Activated T-helper 1 cell treated with Interleukin-2 at 50 U/mL for 16 hours (primary cell): Measurements from ENCODE around the gene RASGEF1C.
"Not testable (repeated sequence)": the region's sequence is repeated elsewhere in the genome, so short reads cannot be mapped to it uniquely, and the experiment has no call there.

Experiments used
- DNase-seq: peaks from one replicate; pipeline ENCODE4 v3.0.0-alpha.2; 2020; ENCODE audit warnings: low read depth

The RASGEF1C gene

DNA sequence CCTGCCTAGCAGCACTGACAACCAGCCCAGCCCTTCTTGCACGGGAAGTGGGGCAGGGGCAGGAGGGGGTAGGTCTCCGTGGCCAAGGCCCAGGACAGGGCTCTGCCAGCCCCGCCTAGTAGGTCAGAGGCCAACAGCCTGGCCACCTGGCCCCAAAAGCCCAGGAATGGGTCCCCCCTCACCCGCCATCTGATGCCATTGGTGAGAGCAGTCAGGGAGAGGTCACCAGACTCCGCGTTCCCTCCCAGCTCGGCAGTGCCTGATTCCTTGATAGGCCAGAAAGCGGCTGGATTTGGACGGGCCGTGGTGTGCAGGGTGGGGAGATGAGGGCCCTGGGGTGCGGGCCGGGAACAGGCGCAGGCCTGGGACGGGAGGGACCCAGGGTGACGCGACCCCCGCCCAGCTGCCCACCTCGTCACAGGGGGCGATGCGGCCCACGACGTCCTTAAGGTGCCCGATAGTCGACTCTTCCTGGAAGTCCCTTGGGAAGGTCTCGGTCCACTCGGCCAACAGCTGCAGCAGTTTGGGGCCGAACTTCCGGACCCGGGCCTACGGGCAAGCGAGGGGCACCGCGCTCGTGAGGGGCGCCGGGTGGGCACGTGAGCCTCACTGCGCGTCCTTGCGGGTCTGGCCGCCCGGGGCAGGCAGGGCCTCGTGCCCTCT is 72.9 kb downstream of the RASGEF1C start:
- DNase-seq, result no peak

DNA sequence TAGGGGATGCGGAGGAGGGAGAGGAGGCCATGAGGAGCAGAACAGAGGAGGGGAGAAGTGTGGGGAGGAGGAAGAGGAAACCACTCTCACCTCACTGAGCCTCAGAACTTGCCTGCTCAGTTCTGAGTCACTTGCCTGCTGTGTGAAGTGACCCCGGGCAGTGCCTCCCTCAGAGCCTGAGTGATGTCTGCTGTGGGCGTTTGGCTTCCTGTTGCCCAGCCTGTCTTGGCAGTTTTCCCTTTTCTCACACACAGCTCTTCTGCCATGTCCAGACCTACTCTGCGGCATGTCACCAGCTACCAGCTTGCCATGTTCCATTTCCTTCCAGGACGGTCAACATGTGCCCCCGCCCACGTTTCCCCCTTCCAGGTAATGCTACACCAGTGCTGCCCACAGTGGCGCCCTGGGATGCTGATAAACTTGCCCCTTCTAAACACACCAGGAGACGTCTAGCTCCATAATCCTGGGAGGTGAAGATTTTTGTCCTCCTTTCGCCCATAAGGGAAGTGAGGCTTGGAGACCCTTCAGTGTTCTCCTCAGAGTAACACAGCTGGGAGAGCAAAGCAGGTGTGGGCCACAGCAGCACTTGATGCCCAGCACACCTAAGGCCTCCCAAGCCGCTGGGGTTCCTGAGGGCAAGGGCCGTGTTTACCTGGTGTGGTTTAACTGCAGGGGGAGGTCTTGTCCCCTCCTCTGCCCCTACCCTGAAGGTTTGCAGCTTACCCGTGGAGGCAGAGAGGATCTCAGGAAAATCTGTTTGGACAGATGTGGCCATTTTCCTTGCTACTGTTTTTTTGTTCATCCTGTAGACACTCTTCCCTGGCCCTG is 73.7 kb downstream of the RASGEF1C start:
- DNase-seq, result no peak

DNA sequence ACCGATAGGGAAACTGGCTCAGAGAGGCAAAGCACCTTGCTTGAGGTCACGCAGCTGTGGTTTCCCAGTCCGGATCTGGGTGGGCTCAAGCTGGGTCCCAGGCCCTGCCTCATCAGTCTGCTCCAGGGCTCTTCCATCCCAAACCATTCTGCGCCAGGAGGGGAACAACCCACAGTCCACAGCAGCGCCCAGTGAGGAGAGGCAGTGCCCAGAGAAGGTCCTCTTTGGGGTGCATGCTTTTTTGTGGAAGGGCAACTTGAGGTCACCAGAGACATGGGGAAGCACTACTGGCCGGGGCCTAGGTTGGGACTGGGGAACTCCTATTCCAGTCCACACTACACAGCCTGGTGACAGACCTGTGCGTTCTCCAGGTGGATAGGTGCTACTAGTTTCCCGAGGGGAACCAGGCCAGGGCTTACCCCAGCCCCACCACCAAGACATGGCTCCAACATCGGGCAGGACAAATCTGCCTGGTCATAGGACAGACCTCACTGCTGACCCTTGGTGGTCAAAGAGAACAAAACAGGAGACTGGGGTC is 75.0 kb downstream of the RASGEF1C start:
- DNase-seq, result no peak

DNA sequence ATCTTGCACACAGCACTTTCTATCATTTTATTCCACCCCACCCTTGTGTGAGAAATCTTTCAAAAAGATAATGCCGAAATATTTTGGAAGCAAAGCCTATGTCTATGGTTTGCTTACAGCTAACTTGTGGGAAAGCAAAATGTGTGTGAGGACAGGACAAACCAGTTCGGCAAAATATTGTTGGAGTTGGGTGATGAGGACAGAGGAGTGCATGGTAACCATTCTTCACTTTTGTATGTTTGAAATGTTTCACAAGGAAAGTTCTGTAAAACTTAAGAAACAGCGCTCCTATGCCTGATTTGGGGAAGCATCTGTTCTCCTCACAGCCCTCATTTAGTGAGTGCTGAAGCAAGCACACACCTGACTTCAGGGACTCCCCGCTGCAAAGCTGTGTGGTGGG is 75.5 kb downstream of the RASGEF1C start:
- no peak for DNase-seq

- DNase-seq, result no peak
Observed at GRCh38 chr5:180133060-180133459, 76.0 kb downstream of the RASGEF1C start.

GRCh38 chr5:180130876-180131740 is 77.9 kb downstream of the RASGEF1C start:
- no peak for DNase-seq

DNA sequence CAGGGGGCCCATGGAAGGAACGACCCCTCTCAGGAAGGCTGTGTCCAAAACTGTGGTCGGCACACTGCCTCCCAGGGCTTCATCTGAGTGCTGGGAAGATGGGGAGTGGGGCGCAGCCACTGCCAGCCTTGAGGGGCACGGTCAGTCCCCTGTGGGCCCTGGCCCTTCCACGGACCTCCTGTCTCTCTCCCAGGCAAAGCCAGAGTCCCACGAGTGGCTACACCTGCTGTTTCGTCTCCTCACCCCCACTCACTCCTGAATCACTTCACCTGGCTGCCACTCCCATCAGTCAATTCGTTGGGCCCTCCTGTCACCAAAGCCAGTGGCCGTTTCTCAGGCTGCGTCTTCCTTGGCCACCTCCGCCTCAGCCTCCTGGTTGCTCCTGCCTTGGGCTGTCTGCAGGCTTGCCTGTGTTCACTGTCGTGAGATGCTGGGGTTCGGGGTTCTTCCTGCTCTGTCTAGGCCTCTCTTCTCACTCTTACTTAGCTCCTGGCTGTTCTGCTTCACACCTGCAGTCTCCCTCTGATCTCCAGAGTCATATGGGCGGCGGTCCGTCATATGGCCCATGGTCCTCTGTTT is 78.6 kb downstream of the RASGEF1C start:
- DNase-seq, result no peak

- DNase-seq, result no peak
Observed at GRCh38 chr5:180129291-180130190, 79.5 kb downstream of the RASGEF1C start.

- DNase-seq, result no peak
Observed at GRCh38 chr5:180128671-180129261, 80.2 kb downstream of the RASGEF1C start.

DNA sequence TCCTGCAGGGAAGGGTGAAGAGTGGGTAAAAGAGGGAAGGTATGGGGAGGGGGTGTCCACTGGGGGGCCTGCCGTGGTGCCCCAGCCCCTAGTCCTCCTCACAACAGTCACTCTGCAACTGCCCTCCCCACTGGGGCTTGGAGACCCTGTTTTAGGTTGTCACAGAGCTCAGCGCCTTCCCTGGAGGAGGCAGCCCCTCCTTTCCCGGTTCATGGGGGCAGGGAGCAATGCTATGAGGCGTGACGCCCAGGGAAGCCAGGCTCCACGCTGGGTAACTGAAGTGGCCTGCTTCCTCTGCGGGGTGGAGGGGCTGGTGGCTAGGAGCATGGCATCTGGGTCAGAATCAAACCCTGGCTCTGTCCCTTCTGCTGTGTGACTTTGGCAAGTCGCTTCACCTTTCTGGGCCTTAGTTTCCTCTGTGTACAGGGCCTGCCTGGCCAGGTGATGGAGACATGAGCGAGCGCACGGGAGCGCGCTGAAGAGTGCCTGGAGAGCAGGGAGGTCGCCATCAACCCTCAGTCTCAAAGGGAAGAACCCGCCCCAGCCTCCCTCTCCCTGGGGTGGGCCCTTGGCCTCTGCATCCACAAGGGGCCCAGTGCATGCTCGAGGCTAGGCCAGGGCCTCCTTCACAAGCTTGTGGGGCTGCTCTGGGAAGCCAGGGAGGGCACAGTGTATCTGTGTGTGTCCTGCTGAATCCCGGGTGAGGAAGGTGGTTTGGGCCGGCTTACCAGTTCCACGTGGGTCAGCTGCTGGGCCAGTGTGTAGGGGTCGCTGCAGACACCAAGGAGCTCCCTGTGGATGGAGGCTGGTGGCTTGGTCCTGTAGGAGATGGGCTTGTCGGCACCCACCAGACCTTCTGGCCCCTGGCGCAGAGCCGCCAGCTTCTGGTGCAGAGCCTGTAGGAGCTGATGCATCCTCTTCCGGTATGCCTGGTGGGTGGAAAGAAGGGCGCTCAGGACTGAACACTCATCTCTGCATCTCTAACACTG is 81.0 kb downstream of the RASGEF1C start:
- no peak for DNase-seq

DNA sequence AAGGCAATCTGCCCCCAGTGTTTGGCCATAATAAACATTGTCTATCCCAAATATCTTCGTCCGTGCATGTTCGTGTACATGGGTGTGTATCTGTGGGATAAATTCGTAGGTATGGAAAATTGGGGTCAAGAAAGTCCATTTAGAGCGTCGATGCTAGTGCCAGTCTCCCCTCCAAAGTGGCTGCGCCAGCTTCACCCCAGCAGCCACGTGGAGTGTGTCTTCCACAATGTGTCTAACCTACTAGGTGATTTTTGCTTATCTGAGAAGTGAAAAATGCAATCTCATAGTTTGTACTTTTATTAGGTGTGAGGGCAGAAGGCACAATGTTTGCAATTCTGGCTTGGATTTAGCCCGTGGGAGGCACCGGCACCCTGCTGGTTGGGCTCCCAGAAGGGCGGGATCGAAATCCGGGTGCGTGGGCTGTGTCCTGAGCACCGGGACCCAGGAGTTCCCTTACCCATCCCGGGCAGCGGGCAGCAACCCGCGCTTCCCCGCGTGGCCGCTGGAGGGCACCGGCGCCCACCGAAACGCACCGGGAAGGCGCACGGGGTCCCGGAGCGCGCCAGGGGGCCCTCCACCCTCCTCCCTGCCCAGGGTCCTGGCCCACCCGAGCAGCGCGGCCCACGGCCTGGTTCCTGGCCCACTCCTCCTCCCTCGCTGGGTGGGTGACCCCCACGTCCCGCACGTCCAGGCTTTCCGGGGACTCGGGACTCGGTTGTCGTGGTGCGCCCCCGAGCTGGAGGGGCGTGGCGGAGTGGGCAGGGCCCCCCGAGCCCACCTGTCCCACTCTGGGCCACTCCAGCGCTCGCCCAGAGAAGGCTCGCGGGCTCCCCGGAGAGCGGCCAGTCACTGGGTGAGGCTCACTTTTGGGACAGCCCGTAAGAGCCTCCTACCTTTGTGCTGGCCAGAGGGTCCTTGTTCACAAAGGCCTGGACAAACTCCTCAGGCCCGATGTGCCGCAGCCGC is 82.0 kb downstream of the RASGEF1C start:
- no peak for DNase-seq

- DNase-seq, result not testable (repeated sequence)
Observed at GRCh38 chr5:180126156-180126555, 82.9 kb downstream of the RASGEF1C start.

DNA sequence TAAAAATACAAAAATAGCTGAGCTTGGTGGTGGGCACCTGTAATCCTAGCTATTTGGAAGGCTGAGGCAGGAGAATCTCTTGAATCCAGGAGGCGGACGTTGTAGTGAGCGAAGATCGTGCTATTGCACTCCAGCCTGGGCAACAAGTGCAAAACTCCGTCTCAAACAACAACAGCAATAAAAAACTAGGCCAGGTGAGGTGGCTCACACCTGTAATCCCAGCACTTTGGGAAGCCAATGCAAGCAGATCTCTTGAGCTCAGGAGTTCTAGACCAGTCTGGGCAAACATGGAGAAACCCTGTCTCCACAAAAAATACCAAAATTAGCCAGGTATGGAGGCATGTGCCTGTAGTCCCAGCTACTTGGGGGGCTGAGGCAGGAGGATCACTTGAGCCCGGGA is 84.3 kb downstream of the RASGEF1C start:
- not testable (repeated sequence) for DNase-seq

GRCh38 chr5:180122875-180123274 is 86.1 kb downstream of the RASGEF1C start:
- no peak for DNase-seq

GRCh38 chr5:180121826-180122413 is 87.1 kb downstream of the RASGEF1C start:
- DNase-seq, result no peak

DNA sequence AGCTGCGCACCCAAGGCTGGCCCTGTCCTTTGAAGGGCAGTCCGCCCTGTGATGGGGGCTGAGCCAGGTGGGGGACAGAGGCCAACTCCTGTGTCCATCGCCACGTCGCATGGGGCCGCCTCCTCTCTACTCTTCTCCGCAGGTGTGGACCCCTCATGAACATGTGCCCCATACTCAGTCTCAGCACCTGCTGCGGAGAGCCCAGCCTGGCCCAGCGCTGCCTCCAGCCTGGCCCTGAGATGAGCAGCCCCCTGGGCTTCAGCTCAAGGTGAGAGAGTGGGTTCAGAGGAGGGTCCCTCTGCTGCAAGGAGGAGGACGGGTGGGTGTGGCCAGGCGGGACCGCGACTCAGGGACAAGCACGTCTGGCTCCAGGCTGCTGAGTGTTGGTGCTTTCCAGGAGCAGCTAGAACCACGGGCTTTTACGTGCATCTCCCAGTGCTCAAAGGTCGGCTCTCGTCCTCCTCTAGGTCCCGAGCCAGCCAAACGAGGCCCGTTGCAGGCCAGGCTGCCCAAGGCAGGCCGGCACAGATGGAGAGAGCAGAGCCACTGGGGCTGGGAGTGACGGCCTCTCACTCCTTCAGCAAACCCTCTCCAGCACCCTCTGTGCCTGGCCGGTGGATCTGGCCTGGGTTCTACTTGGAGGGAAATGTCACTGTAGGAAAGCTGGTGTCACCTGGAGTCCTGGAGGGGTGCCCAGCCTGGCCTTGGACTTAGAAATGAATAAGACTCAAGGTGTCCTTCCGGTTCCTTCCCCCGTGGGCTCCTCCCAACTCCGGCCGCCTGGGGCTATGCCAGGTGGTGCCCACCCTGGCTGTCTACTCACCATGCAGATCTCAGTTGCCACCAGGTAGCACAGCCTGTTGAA is 88.5 kb downstream of the RASGEF1C start:
- DNase-seq, result no peak

DNA sequence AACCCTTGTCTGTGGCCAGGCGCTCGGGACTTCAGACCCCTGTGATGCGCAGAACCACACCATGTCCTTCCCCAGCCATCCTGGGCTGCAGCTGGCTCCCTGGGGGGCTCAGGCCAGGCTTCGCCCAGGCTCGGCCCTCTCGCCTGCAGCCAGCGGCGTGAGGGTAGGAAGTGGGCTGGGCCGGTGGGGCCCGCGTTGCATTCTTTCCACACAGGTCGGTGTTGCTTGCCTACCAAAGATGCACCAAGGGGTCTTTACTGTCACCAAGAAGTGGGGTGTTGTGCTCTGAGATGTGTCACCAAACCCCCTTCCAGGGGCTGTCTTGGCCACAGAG is 89.1 kb downstream of the RASGEF1C start:
- DNase-seq, result no peak
